A549 (cell line): ENCODE measurements around the gene HAUS8. TPM values are rescaled to one million over a fixed set of nuclear protein-coding genes. Genes with fewer than 3 reads are reported as not detected.
A peak's percentile ranks its signal among the peaks of the same experiment; 100 is the strongest.

Experiments used
- ATAC-seq, 2 experiments: fragments of 200-7000 bp in 1 of 2; fragments of >200 bp in 1 of 2; cut with Nextera tagmentation in 1 of 2; cut with Tn5 transposase in 1 of 2; 3 replicates each; pipeline versions ENCODE4 v1.8.0 to v1.9.1; 2018 to 2020; ENCODE audit warnings: mild to moderate bottlenecking in 1 of 2, moderate library complexity in 1 of 2
- CTCF ChIA-PET: fragments of 300-600 bp; sonication (Branson Sonifier 250); formaldehyde crosslinking; extraction: SDS; loops from one replicate; lab custom pipeline; 2021; ENCODE audit warnings: antibody characterized with exemption, inconsistent platforms; lab: Yijun Ruan, JAX
- POLR2A ChIA-PET: fragments of 350-600 bp; formaldehyde crosslinking; extraction: SDS; loops from one replicate; lab custom pipeline; 2021; ENCODE audit warnings: antibody characterized with exemption, inconsistent platforms; lab: Yijun Ruan, JAX
- DNase-seq, 2 experiments: peaks; one replicate each; pipeline versions ENCODE4 v3.0.0 to v3.0.0-alpha.2; 2011 to 2016; ENCODE audit warnings: low read depth in 1 of 2, low spot score in 1 of 2
- FAIRE-seq: peaks from 2 replicates; lab custom pipeline; 2011; peaks lifted over from hg19 to GRCh38; lab: Jason Lieb, UNC
- H3K27ac ChIP-seq, 2 experiments: fragments of >200 bp; sonication (Bioruptor Twin); formaldehyde crosslinking; 3 replicates each; pipeline ENCODE4 v1.5.1; 2016 to 2017
- H3K4me1 ChIP-seq: fragments of >200 bp; sonication (Bioruptor Twin); formaldehyde crosslinking; 3 replicates; pipeline ENCODE4 v1.6.1; 2016
- H3K4me2 ChIP-seq: fragments of >200 bp; sonication (Bioruptor Twin); formaldehyde crosslinking; 3 replicates; pipeline ENCODE4 v1.6.1; 2016
- H3K4me3 ChIP-seq: fragments of >200 bp; sonication (Bioruptor Twin); formaldehyde crosslinking; 3 replicates; pipeline ENCODE4 v1.5.1; 2016
- H3K9me3 ChIP-seq: fragments of >200 bp; sonication (Bioruptor Twin); formaldehyde crosslinking; 3 replicates; pipeline ENCODE4 v1.6.1; 2016
- CBX8 ChIP-seq: fragments of 200-600 bp; sonication (generic); IDR thresholded peaks from 2 replicates; pipeline ENCODE4 v1.6.1; 2016
- CEBPB ChIP-seq, 2 experiments: fragments of >200 bp in 1 of 2; sonication (Bioruptor Twin) in 1 of 2; formaldehyde crosslinking in 1 of 2; IDR thresholded peaks; 2 replicates each; pipeline ENCODE4 v1.6.1; 2012 to 2016
- EHF ChIP-seq: fragments of 250-450 bp; sonication (Bioruptor Pico); IDR thresholded peaks from 2 replicates; pipeline ENCODE4 v1.5.0; 2020; ENCODE audit warnings: mild to moderate bottlenecking
- ELK1 ChIP-seq: fragments of 150-350 bp; IDR thresholded peaks from 2 replicates; pipeline ENCODE4 v1.6.1; 2014; ENCODE audit warnings: low read depth, mild to moderate bottlenecking, low read length
- ESRRA ChIP-seq: fragments of 150-350 bp; IDR thresholded peaks from 2 replicates; pipeline ENCODE4 v1.6.1; 2014; ENCODE audit warnings: mild to moderate bottlenecking, low read length, borderline replicate concordance
- HEYL ChIP-seq: fragments of 250-450 bp; sonication (Bioruptor Pico); IDR thresholded peaks from 2 replicates; pipeline ENCODE4 v1.8.0; 2021; ENCODE audit warnings: mild to moderate bottlenecking, moderate library complexity
- HOXB5 ChIP-seq: fragments of 250-450 bp; sonication (Bioruptor Pico); IDR thresholded peaks from 2 replicates; pipeline ENCODE4 v1.5.0; 2020; ENCODE audit warnings: mild to moderate bottlenecking, moderate library complexity
- NFE2L2 ChIP-seq: fragments of 150-350 bp; conservative IDR thresholded peaks from 2 replicates; pipeline ENCODE4 v1.6.1; 2014; ENCODE audit warnings: low read length
- NR3C1 ChIP-seq: fragments of >200 bp; sonication (Bioruptor Twin); formaldehyde crosslinking; IDR thresholded peaks from 3 replicates; pipeline ENCODE4 v1.6.1; 2017
- PHF8 ChIP-seq: fragments of 200-600 bp; sonication (generic); IDR thresholded peaks from 2 replicates; pipeline ENCODE4 v1.6.1; 2016; ENCODE audit warnings: low read depth, mild to moderate bottlenecking, antibody characterized with exemption, moderate library complexity, borderline replicate concordance
- POLR2A ChIP-seq: IDR thresholded peaks from 2 replicates; pipeline ENCODE4 v1.6.1; 2012; ENCODE audit warnings: mild to moderate bottlenecking, low read length
- RCOR1 ChIP-seq: fragments of 150-350 bp; IDR thresholded peaks from 2 replicates; pipeline ENCODE4 v1.6.1; 2014; ENCODE audit warnings: antibody characterized with exemption, low read length, low read depth
- RFX5 ChIP-seq: fragments of 450-650 bp; IDR thresholded peaks from 2 replicates; pipeline ENCODE4 v1.7.1; 2014; ENCODE audit warnings: antibody characterized with exemption, mild to moderate bottlenecking, moderate library complexity
- RNF2 ChIP-seq: fragments of 200-600 bp; sonication (generic); IDR thresholded peaks from 2 replicates; pipeline ENCODE4 v1.6.1; 2016; ENCODE audit warnings: low read depth, mild to moderate bottlenecking, antibody characterized with exemption, moderate library complexity, borderline replicate concordance
- SMC3 ChIP-seq: fragments of >200 bp; sonication (Bioruptor Twin); formaldehyde crosslinking; IDR thresholded peaks from 3 replicates; pipeline ENCODE4 v1.6.1; 2018; ENCODE audit warnings: inconsistent platforms
- TP53 ChIP-seq: fragments of 250-450 bp; sonication (Bioruptor Pico); IDR thresholded peaks from 2 replicates; pipeline ENCODE4 v1.5.0; 2021; ENCODE audit warnings: mild to moderate bottlenecking, moderate library complexity
- ZC3H11A ChIP-seq: fragments of 450-650 bp; IDR thresholded peaks from 2 replicates; pipeline ENCODE4 v1.6.1; 2014; ENCODE audit warnings: antibody characterized with exemption, mild to moderate bottlenecking
- ZFP36 ChIP-seq: fragments of 450-650 bp; IDR thresholded peaks from 2 replicates; pipeline ENCODE4 v1.6.1; 2014; ENCODE audit warnings: borderline replicate concordance; ENCODE audit not compliant: partially characterized antibody
- ZNF302 ChIP-seq: fragments of 250-450 bp; sonication (Bioruptor Pico); IDR thresholded peaks from 2 replicates; pipeline ENCODE4 v1.9.0; 2021; ENCODE audit warnings: inconsistent platforms, mild to moderate bottlenecking, moderate library complexity
- WGBS: methylation state at CpG from one replicate; pipeline ENCODE4 v1.1.6; 2017; ENCODE audit errors: missing lambda C conversion rate; 5-methylcytosine and 5-hydroxymethylcytosine counted together
- polyA plus RNA-seq, 4 experiments: library from polyadenylated mRNA; depleted of rRNA in 3 of 4; stranded (reverse); fragments of >200 nt; fragmentation: RNase III in 1 of 4; extraction: RNeasy Plus Mini Kit Qiagen cat#74134 plus additional on column Dnase treatment in 1 of 4; gene quantifications; 2 replicates in 3 of 4; 3 replicates in 1 of 4; pipeline ENCODE4 v1.2.3, GENCODE V29; 2011 to 2017
- TF ChIP-seq, protein P1 (sequence below): fragments of >200 bp; sonication (Bioruptor Twin); formaldehyde crosslinking; IDR thresholded peaks from 2 replicates; pipeline ENCODE4 v1.6.1; 2016
- TF ChIP-seq, protein P2 (sequence below): IDR thresholded peaks from 2 replicates; pipeline ENCODE4 v1.6.1; 2012
- TF ChIP-seq, protein P3 (sequence below): fragments of >200 bp; sonication (Bioruptor Twin); formaldehyde crosslinking; IDR thresholded peaks from 3 replicates; pipeline ENCODE4 v1.6.1; 2016
- TF ChIP-seq, protein P4 (sequence below): fragments of 250-450 bp; sonication (Bioruptor Pico); IDR thresholded peaks from 2 replicates; pipeline ENCODE4 v1.5.0; 2021; ENCODE audit warnings: mild to moderate bottlenecking, moderate library complexity, borderline replicate concordance
- TF ChIP-seq, protein P5 (sequence below): fragments of 200-600 bp; sonication (generic); IDR thresholded peaks from 2 replicates; pipeline ENCODE4 v1.6.1; 2016; ENCODE audit warnings: antibody characterized with exemption, mild to moderate bottlenecking, moderate library complexity

The HAUS8 gene
- polyA plus RNA-seq, 2 of the 4 experiments (the other 2 are of a cell fraction): 15.1 to 16.2 TPM

DNA sequence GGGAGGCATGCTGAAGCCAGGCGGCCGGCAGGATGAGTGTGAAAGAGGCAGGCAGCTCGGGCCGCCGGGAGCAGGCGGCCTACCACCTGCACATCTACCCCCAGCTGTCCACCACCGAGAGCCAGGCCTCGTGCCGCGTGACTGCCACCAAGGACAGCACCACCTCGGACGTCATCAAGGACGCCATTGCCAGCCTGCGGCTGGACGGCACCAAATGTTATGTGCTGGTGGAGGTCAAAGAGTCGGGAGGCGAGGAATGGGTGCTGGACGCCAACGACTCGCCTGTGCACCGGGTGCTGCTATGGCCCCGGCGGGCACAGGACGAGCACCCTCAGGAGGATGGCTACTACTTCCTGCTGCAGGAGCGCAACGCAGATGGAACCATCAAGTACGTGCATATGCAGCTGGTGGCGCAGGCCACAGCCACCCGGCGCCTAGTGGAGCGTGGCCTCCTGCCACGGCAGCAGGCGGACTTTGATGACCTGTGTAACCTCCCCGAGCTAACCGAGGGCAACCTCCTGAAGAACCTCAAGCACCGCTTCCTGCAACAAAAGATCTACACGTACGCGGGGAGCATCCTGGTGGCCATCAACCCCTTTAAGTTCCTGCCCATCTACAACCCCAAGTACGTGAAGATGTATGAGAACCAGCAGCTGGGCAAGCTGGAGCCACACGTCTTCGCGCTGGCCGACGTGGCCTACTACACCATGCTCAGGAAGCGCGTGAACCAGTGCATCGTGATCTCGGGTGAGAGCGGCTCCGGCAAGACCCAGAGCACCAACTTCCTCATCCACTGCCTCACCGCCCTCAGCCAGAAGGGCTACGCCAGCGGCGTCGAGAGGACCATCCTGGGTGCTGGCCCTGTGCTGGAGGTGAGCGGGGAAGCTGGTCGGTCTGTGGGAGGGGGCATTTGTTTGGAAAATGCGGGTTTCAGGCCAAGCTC lies 26.7 kb upstream of the HAUS8 start:
- 97% methylated on average over 43 of the region's 59 CpGs for WGBS
- CTCF ChIA-PET: interaction anchor here (0.7 to 1.0 kb wide), 3 partner anchors 22 to 159 kb away, joined by 3 read pairs; no protein-coding TSS in a partner anchor
- H3K27ac ChIP-seq: no peak overlapping the region
- H3K4me1 ChIP-seq: peaks cover 19% of the 10 kb centered on the region
- POLR2A ChIA-PET: no interaction called here
- DNase-seq (no peak), FAIRE-seq (no peak), ATAC-seq (no peak)
- no peaks in the 10 kb centered on the region for H3K9me3 ChIP-seq
- no peak overlapping the region for H3K4me3 ChIP-seq
- TF ChIP-seq RNF2 (no peak), HOXB5 (no peak), CEBPB (IDR thresholded peaks at IDR 0.05) (no peak), ZFP36 (no peak), ZNF302 (no peak), POLR2A (no peak), ELK1 (no peak), ESRRA (no peak)
- TF ChIP-seq, protein P1, sequence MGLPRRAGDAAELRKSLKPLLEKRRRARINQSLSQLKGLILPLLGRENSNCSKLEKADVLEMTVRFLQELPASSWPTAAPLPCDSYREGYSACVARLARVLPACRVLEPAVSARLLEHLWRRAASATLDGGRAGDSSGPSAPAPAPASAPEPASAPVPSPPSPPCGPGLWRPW: no peak
- TF ChIP-seq, protein P2, sequence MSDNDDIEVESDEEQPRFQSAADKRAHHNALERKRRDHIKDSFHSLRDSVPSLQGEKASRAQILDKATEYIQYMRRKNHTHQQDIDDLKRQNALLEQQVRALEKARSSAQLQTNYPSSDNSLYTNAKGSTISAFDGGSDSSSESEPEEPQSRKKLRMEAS: no peak
- TF ChIP-seq, protein P3, sequence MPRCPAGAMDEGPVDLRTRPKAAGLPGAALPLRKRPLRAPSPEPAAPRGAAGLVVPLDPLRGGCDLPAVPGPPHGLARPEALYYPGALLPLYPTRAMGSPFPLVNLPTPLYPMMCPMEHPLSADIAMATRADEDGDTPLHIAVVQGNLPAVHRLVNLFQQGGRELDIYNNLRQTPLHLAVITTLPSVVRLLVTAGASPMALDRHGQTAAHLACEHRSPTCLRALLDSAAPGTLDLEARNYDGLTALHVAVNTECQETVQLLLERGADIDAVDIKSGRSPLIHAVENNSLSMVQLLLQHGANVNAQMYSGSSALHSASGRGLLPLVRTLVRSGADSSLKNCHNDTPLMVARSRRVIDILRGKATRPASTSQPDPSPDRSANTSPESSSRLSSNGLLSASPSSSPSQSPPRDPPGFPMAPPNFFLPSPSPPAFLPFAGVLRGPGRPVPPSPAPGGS: no peak
- TF ChIP-seq, all 56 proteins: peak for 0
- H3K4me2 ChIP-seq: no peak overlapping the region

- TF ChIP-seq TP53 (CRISPR knock-in tag) (no peak), POLR2A (no peak), RCOR1 (no peak), RFX5 (no peak), EHF (CRISPR knock-in tag) (no peak), ZC3H11A (no peak), SMC3 (no peak), PHF8 (no peak), HOXB5 (no peak), HEYL (CRISPR knock-in tag) (no peak), NFE2L2 (no peak), ZFP36 (no peak), NR3C1 (no peak), CBX8 (no peak), RNF2 (no peak)
- TF ChIP-seq, protein P4, sequence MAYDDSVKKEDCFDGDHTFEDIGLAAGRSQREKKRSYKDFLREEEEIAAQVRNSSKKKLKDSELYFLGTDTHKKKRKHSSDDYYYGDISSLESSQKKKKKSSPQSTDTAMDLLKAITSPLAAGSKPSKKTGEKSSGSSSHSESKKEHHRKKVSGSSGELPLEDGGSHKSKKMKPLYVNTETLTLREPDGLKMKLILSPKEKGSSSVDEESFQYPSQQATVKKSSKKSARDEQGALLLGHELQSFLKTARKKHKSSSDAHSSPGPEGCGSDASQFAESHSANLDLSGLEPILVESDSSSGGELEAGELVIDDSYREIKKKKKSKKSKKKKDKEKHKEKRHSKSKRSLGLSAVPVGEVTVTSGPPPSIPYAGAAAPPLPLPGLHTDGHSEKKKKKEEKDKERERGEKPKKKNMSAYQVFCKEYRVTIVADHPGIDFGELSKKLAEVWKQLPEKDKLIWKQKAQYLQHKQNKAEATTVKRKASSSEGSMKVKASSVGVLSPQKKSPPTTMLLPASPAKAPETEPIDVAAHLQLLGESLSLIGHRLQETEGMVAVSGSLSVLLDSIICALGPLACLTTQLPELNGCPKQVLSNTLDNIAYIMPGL (CRISPR knock-in tag): no peak
- TF ChIP-seq, protein P5, sequence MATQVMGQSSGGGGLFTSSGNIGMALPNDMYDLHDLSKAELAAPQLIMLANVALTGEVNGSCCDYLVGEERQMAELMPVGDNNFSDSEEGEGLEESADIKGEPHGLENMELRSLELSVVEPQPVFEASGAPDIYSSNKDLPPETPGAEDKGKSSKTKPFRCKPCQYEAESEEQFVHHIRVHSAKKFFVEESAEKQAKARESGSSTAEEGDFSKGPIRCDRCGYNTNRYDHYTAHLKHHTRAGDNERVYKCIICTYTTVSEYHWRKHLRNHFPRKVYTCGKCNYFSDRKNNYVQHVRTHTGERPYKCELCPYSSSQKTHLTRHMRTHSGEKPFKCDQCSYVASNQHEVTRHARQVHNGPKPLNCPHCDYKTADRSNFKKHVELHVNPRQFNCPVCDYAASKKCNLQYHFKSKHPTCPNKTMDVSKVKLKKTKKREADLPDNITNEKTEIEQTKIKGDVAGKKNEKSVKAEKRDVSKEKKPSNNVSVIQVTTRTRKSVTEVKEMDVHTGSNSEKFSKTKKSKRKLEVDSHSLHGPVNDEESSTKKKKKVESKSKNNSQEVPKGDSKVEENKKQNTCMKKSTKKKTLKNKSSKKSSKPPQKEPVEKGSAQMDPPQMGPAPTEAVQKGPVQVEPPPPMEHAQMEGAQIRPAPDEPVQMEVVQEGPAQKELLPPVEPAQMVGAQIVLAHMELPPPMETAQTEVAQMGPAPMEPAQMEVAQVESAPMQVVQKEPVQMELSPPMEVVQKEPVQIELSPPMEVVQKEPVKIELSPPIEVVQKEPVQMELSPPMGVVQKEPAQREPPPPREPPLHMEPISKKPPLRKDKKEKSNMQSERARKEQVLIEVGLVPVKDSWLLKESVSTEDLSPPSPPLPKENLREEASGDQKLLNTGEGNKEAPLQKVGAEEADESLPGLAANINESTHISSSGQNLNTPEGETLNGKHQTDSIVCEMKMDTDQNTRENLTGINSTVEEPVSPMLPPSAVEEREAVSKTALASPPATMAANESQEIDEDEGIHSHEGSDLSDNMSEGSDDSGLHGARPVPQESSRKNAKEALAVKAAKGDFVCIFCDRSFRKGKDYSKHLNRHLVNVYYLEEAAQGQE: no peak
- Histone ChIP-seq H3K9me3 (no peaks in the 10 kb centered on the region), H3K4me3 (no peak overlapping the region), H3K4me2 (peak overlapping the region; percentile 80), H3K27ac (peak overlapping the region; percentile 78 to 85), H3K4me1 (peaks cover 20% of the 10 kb centered on the region)
- no peak for DNase-seq
- ATAC-seq: no peak
- CTCF ChIA-PET: no interaction called here
- no peak for FAIRE-seq
- WGBS: 91% methylated on average over 9 of the region's 9 CpGs
- POLR2A ChIA-PET: no interaction called here
Observed at GRCh38 chr19:17098326-17098725, 23.1 kb upstream of the HAUS8 start.
